OCI-LY7 (cell line): Measurements from ENCODE around the gene EIPR1.

Experiments
- EZH2phosphoT487 ChIP-seq: fragments of 200-600 bp; sonication (generic); IDR thresholded peaks from 2 replicates; pipeline ENCODE4 v1.6.1; 2018; ENCODE audit warnings: low read depth, borderline replicate concordance, mild to moderate bottlenecking, mixed run types, antibody characterized with exemption, low read length, moderate library complexity, mixed read lengths
- TF ChIP-seq, protein P1 (sequence below): fragments of 200-600 bp; sonication (generic); conservative IDR thresholded peaks from 2 replicates; pipeline ENCODE4 v1.5.1; 2014; ENCODE audit warnings: mild to moderate bottlenecking, antibody characterized with exemption, low read length, moderate library complexity, mixed read lengths

DNA sequence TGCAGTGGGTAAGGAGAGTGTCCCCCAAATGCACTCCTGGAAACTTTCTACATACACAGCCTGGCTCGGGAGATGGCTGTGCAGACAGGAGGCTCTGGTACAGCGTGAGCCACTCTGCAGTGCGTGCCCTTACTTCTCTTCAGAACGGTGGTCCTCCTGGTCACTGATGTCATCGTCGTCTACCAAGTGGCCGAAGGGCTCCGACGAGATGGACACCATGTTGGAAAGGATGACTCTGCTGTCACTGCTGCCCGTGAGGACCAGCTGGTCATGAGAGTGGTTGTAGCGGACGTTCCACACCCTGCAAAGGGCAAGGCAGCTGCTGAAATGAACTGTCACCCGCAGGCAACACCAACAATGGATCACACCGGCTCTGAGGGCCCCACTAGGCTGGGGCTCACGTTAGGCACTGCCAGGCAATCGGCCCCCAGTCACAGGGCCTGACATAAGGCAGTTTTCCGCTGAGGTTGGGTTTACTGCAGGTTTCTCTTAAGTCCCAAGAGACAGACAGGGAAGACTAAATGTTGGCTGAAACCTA, 185.3 kb downstream of the EIPR1 start:
- TF ChIP-seq, protein P1, sequence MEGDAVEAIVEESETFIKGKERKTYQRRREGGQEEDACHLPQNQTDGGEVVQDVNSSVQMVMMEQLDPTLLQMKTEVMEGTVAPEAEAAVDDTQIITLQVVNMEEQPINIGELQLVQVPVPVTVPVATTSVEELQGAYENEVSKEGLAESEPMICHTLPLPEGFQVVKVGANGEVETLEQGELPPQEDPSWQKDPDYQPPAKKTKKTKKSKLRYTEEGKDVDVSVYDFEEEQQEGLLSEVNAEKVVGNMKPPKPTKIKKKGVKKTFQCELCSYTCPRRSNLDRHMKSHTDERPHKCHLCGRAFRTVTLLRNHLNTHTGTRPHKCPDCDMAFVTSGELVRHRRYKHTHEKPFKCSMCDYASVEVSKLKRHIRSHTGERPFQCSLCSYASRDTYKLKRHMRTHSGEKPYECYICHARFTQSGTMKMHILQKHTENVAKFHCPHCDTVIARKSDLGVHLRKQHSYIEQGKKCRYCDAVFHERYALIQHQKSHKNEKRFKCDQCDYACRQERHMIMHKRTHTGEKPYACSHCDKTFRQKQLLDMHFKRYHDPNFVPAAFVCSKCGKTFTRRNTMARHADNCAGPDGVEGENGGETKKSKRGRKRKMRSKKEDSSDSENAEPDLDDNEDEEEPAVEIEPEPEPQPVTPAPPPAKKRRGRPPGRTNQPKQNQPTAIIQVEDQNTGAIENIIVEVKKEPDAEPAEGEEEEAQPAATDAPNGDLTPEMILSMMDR, result no peak
- TF ChIP-seq EZH2phosphoT487, result no peak
